Measurements from ENCODE around the gene FAM83B. TPM values are rescaled to one million over a fixed set of nuclear protein-coding genes. Genes with fewer than 3 reads are reported as not detected.

Gene FAM83B
- total RNA-seq, 4 donors from 2014 or later, result 15.7 to 40.2 (median 33.7) TPM

GRCh38 chr6:54850114-54850513, 3.5 kb downstream of the FAM83B start:
- peaks cover 0 to 3% (median 0%) of the 10 kb centered on the region in 4 donors for H3K9me3 ChIP-seq
- peak overlapping the region in 1 of 4 donors; percentile 10 for H3K4me3 ChIP-seq
- no peaks in the 10 kb centered on the region for H3K36me3 ChIP-seq
- TF ChIP-seq POLR2A (IDR thresholded peaks at IDR 0.05), result no peak
- no peak for TF ChIP-seq CTCF (IDR thresholded peaks at IDR 0.05)
- no peak overlapping the region for H3K27ac ChIP-seq
- H3K4me1 ChIP-seq, result peaks cover 0 to 7% (median 0%) of the 10 kb centered on the region in 4 donors
- no peaks in the 10 kb centered on the region for H3K27me3 ChIP-seq
- no peak for DNase-seq

- Histone ChIP-seq H3K27ac (peak overlapping the region in 2 of 4 donors; percentile 41 to 62), H3K36me3 (no peaks in the 10 kb centered on the region), H3K4me1 (peaks cover 0 to 5% (median 0%) of the 10 kb centered on the region in 4 donors), H3K27me3 (no peaks in the 10 kb centered on the region), H3K4me3 (peak overlapping the region in 1 of 4 donors; percentile 11), H3K9me3 (peaks cover 0 to 3% (median 0%) of the 10 kb centered on the region in 4 donors)
- DNase-seq, result peak in 1 of 3 donors; percentile 70
- TF ChIP-seq CTCF (IDR thresholded peaks at IDR 0.05), result no peak
- no peak for TF ChIP-seq POLR2A (IDR thresholded peaks at IDR 0.05)
Measured at GRCh38 chr6:54856129-54856528, 9.6 kb downstream of the FAM83B start.

DNA sequence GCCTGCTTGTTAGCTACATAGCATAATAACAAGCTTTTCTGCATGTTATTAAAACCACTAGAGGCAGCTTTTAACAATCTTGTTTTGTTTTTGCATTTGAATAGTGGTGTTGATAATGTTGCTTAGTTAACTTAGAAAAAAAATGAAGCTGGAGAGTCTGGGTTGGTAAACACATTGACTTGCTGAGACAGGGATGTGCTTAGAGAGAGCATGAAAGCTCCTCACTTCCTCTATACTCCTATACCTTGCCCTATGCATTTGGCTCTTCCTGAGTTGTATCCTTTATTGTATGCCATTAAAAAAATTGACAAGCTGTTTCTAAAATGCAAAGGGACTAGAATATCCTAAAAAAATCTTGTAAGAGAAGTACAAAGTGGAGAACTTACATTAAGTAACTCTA, 13.6 kb downstream of the FAM83B start:
- H3K4me3 ChIP-seq, result no peak overlapping the region
- TF ChIP-seq POLR2A (IDR thresholded peaks at IDR 0.05) (no peak), CTCF (IDR thresholded peaks at IDR 0.05) (no peak)
- H3K27me3 ChIP-seq, result no peaks in the 10 kb centered on the region
- no peaks in the 10 kb centered on the region for H3K36me3 ChIP-seq
- no peaks in the 10 kb centered on the region for H3K9me3 ChIP-seq
- no peak overlapping the region for H3K27ac ChIP-seq
- peaks cover 0 to 4% (median 0%) of the 10 kb centered on the region in 4 donors for H3K4me1 ChIP-seq
- DNase-seq, result no peak

DNA sequence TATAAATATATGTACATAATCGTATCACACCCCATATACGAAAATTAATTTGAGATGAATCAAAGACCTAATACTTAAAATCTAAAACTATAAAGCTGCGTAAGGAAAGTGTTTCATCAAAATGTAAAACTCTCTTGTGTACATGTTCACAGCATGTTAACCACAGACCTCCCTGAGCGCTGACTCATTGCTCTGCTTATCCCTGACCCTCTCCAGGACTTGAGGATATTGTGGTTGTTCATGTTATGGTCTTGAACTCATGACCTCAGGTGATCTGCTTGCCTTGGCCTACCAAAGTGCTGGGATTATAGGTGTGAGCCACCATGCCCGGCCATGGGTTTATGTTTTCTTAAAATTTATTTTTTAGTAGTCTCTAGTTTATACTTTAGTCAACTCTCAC, 14.2 kb downstream of the FAM83B start:
- no peak for DNase-seq
- Histone ChIP-seq H3K27me3 (no peaks in the 10 kb centered on the region), H3K9me3 (no peaks in the 10 kb centered on the region), H3K4me1 (no peaks in the 10 kb centered on the region), H3K36me3 (no peaks in the 10 kb centered on the region), H3K27ac (no peak overlapping the region), H3K4me3 (no peak overlapping the region)
- no peak for TF ChIP-seq CTCF (IDR thresholded peaks at IDR 0.05)
- TF ChIP-seq POLR2A (IDR thresholded peaks at IDR 0.05), result no peak

DNA sequence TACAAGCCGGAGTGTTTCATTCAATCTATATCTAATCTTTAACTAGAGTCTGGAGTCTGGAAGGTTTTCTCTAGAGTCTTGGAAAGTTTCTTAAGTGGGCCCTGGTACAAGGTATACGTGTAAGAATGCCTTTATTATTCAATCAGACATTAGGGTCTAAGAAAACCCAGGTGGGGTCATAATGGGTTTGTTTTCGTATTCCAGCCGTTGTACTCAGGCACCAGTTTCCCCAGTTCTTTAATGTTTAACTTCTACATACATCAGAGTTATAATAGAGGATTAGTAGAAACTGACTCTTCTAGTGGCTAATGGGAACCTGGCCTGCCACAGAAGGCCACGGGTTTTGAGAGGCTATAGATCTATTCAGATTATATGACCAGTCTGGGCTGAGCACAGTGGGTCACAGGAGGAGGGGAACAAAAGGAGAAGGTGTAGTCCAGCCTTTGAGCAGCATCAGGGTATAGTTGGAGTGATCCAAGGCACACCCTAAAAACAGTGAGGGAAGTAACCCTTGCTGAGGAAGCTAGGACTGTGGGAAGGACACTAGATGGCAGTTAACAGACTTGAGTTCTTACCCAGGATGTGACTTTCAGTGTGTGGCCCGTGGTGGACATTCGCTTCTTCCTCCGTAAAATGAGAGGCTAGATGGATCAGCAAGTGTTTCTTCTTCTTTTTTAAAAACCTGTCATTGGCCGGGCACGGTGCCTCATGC, 15.5 kb downstream of the FAM83B start:
- no peaks in the 10 kb centered on the region for H3K27me3 ChIP-seq
- no peak for TF ChIP-seq POLR2A (IDR thresholded peaks at IDR 0.05)
- TF ChIP-seq CTCF (IDR thresholded peaks at IDR 0.05), result peak in 3 of 6 experiments; percentile 9 to 21 (median 18)
- no peaks in the 10 kb centered on the region for H3K4me1 ChIP-seq
- no peaks in the 10 kb centered on the region for H3K9me3 ChIP-seq
- no peak for DNase-seq
- H3K36me3 ChIP-seq, result no peaks in the 10 kb centered on the region
- H3K27ac ChIP-seq, result peak overlapping the region in 2 of 4 donors; percentile 63 to 77
- H3K4me3 ChIP-seq, result no peak overlapping the region
